ENCODE data around the gene CDH13.

Gene CDH13

DNA sequence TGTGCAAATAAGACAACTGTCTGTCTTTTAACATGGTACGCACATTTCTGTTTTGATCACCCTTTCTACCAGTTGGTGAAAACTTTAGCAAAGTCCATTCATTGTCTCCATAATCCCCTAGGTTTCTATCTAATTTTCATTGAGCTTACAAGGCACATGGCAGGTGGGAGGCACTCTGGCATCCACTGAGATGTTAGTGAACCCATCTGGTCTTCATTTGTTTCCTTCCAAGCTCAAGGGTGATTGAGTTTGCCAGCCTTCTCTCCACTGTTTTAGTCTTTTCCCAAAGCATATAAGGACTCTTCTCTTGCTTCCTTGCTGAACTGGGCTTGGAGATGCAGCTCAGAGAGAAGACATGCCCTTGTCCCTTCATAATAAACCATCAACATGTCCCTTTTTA is 179.1 kb downstream of the CDH13 start:
- Histone ChIP-seq H3K4me3 (ENCODE audit: low read depth, low read length) (no peak overlapping the region), H3K27ac (ENCODE audit: extremely low read depth, low read depth, low read length) (no peak overlapping the region), H3K9me3 (ENCODE audit: control insufficient read depth, insufficient read depth, low read depth, low read length) (no peaks in the 10 kb centered on the region), H3K36me3 (ENCODE audit: control insufficient read depth in 2 of 2, insufficient read depth in 1 of 2, low read length in 2 of 2) (no peaks in the 10 kb centered on the region), H3K4me1 (ENCODE audit: control insufficient read depth, insufficient read depth, low read length) (no peaks in the 10 kb centered on the region)
- TF ChIP-seq IKZF3 (tag by site-specific recombination; IDR thresholded peaks at IDR 0.05) (no peak), BCL11B (tag by site-specific recombination; IDR thresholded peaks at IDR 0.05; ENCODE audit: low read depth) (no peak), KLF8 (tag by site-specific recombination; IDR thresholded peaks at IDR 0.05) (no peak)
- CTCF ChIA-PET, result no interaction called here
- POLR2A ChIA-PET, result no interaction called here

DNA sequence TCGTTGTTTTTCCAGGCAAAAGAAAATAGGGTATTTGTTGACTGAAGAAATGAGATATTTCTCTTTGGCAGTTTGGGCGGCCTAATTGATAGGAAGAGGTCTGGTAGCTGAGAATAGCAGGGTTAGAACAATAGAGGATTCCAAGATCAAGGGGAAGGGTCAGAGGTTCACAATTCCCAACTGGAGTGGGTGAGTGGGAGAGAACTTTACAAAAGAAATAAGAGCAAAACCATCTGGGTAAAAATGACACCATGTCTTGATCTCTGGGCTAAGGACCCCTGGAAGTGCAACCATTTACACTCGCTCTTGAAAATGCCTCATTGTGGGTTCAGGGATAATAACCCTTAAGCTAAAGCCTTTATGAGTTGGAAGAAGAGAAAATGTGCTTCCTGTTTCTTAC is 180.5 kb downstream of the CDH13 start:
- CTCF ChIA-PET, result no interaction called here
- no peaks in the 10 kb centered on the region for H3K4me1 ChIP-seq (ENCODE audit: control insufficient read depth, insufficient read depth, low read length)
- POLR2A ChIA-PET, result no interaction called here

DNA sequence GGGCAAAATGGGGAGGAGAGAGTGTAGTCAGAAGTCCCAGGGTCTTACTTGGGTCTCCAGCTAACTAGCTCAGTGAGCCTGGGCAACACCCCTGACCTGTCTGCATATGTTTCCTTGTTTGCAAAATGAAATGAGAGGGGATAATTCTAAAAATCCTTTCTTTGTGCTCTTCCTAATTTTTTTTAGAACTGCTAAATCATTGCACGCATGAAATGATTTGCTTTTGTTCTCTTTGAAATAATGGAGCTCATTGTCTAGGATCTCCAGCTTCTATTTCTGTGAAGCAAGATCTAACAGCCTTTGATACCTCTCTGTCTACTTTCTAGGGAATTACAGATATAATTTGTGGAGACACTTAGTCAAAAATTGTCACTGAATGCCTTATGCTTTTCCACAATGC is 181.3 kb downstream of the CDH13 start:
- ChIA-PET POLR2A (no interaction called here), CTCF (interaction anchor here (0.6 kb wide), 1 partner anchor 53 kb away, joined by 3 read pairs; no protein-coding TSS in a partner anchor)
- Histone ChIP-seq H3K4me3 (ENCODE audit: low read depth, low read length) (no peak overlapping the region), H3K9me3 (ENCODE audit: control insufficient read depth, insufficient read depth, low read depth, low read length) (no peaks in the 10 kb centered on the region), H3K4me1 (ENCODE audit: control insufficient read depth, insufficient read depth, low read length) (no peaks in the 10 kb centered on the region), H3K27ac (ENCODE audit: extremely low read depth, low read depth, low read length) (no peak overlapping the region), H3K36me3 (ENCODE audit: control insufficient read depth in 2 of 2, insufficient read depth in 1 of 2, low read length in 2 of 2) (no peaks in the 10 kb centered on the region)
- TF ChIP-seq BCL11A (tag by site-specific recombination; IDR thresholded peaks at IDR 0.05; ENCODE audit: low read depth), result no peak

More for the DNA sequence above, 180.5 kb downstream of the CDH13 start:
- H3K36me3 ChIP-seq (ENCODE audit: control insufficient read depth in 2 of 2, insufficient read depth in 1 of 2, low read length in 2 of 2), result no peaks in the 10 kb centered on the region
- H3K9me3 ChIP-seq (ENCODE audit: control insufficient read depth, insufficient read depth, low read depth, low read length), result no peaks in the 10 kb centered on the region
- no peak overlapping the region for H3K4me3 ChIP-seq (ENCODE audit: low read depth, low read length)
- TF ChIP-seq RBAK (tag by site-specific recombination; IDR thresholded peaks at IDR 0.05) (no peak), ZNF423 (tag by site-specific recombination; IDR thresholded peaks at IDR 0.05) (no peak), ZNF274 (IDR thresholded peaks at IDR 0.05; ENCODE audit: low read length) (no peak), ZNF274 (tag by site-specific recombination; IDR thresholded peaks at IDR 0.05; ENCODE audit: borderline replicate concordance) (no peak), ZNF10 (tag by site-specific recombination; IDR thresholded peaks at IDR 0.05) (no peak), ZNF175 (tag by site-specific recombination; IDR thresholded peaks at IDR 0.05) (no peak), ZNF426 (tag by site-specific recombination; IDR thresholded peaks at IDR 0.05) (no peak), ZSCAN30 (tag by site-specific recombination; IDR thresholded peaks at IDR 0.05) (no peak), ZNF114 (tag by site-specific recombination; IDR thresholded peaks at IDR 0.05) (no peak), ZNF214 (tag by site-specific recombination; IDR thresholded peaks at IDR 0.05; ENCODE audit: borderline replicate concordance) (no peak), OVOL3 (tag by site-specific recombination; IDR thresholded peaks at IDR 0.05) (no peak)
- TF ChIP-seq, protein P1, sequence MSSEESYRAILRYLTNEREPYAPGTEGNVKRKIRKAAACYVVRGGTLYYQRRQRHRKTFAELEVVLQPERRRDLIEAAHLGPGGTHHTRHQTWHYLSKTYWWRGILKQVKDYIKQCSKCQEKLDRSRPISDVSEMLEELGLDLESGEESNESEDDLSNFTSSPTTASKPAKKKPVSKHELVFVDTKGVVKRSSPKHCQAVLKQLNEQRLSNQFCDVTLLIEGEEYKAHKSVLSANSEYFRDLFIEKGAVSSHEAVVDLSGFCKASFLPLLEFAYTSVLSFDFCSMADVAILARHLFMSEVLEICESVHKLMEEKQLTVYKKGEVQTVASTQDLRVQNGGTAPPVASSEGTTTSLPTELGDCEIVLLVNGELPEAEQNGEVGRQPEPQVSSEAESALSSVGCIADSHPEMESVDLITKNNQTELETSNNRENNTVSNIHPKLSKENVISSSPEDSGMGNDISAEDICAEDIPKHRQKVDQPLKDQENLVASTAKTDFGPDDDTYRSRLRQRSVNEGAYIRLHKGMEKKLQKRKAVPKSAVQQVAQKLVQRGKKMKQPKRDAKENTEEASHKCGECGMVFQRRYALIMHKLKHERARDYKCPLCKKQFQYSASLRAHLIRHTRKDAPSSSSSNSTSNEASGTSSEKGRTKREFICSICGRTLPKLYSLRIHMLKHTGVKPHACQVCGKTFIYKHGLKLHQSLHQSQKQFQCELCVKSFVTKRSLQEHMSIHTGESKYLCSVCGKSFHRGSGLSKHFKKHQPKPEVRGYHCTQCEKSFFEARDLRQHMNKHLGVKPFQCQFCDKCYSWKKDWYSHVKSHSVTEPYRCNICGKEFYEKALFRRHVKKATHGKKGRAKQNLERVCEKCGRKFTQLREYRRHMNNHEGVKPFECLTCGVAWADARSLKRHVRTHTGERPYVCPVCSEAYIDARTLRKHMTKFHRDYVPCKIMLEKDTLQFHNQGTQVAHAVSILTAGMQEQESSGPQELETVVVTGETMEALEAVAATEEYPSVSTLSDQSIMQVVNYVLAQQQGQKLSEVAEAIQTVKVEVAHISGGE (tag by site-specific recombination; conservative IDR thresholded peaks at IDR 0.05; ENCODE audit: low read depth), result no peak
- TF ChIP-seq, protein P2, sequence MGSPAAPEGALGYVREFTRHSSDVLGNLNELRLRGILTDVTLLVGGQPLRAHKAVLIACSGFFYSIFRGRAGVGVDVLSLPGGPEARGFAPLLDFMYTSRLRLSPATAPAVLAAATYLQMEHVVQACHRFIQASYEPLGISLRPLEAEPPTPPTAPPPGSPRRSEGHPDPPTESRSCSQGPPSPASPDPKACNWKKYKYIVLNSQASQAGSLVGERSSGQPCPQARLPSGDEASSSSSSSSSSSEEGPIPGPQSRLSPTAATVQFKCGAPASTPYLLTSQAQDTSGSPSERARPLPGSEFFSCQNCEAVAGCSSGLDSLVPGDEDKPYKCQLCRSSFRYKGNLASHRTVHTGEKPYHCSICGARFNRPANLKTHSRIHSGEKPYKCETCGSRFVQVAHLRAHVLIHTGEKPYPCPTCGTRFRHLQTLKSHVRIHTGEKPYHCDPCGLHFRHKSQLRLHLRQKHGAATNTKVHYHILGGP (tag by site-specific recombination; IDR thresholded peaks at IDR 0.05), result no peak
- TF ChIP-seq, protein P3, sequence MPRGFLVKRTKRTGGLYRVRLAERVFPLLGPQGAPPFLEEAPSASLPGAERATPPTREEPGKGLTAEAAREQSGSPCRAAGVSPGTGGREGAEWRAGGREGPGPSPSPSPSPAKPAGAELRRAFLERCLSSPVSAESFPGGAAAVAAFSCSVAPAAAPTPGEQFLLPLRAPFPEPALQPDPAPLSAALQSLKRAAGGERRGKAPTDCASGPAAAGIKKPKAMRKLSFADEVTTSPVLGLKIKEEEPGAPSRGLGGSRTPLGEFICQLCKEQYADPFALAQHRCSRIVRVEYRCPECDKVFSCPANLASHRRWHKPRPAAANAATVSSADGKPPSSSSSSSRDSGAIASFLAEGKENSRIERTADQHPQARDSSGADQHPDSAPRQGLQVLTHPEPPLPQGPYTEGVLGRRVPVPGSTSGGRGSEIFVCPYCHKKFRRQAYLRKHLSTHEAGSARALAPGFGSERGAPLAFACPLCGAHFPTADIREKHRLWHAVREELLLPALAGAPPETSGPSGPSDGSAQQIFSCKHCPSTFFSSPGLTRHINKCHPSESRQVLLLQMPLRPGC (tag by site-specific recombination; IDR thresholded peaks at IDR 0.05), result no peak
- H3K27ac ChIP-seq (ENCODE audit: extremely low read depth, low read depth, low read length), result no peak overlapping the region

Data from HEK293 (cell line).